ENCODE data around the gene DLL4.

DLL4 gene

DNA sequence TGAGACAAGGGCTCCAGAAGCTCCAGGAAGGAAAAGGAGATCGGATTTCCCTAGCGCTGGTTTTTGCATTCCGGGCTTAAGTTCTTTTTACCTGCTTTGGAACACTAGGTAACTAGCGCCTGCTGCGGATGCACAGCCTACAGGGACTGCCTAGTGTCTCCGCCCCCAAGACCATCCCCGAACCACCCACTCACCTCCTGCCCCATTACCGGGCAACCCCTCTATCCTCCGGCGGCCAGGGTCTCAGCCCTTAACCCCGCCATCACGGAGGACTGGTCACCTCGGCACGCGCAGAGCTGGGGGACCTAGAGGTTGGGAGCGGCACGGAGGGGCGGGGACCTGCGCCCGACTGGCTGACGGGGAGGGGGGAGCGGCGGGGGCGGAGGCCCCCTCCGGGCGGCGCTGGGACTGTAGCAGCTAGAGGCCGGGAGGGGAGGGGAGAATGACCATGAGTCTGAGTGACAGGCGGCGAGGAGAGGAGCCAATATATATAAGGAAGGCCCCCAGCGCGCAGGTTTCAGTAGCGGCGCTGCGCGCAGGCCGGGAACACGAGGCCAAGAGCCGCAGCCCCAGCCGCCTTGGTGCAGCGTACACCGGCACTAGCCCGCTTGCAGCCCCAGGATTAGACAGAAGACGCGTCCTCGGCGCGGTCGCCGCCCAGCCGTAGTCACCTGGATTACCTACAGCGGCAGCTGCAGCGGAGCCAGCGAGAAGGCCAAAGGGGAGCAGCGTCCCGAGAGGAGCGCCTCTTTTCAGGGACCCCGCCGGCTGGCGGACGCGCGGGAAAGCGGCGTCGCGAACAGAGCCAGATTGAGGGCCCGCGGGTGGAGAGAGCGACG, at the start of gene DLL4:
Gene DLL4 (plus strand): TSS at position 520 of the 839 bp plus-strand sequence. CDS start 329 bp downstream, outside the sequence.
- peak; percentile 38 for DNase-seq (ENCODE audit: low spot score)
- Mint-ChIP-seq H3K27ac (peak within 1 kb of the TSS; percentile 50), H3K27me3 (ENCODE audit: low read depth) (peaks cover 75% of the 10 kb centered on the region), H3K36me3 (ENCODE audit: low read depth) (no peaks in the 10 kb centered on the region), H3K4me3 (peak within 1 kb of the TSS; percentile 79), H3K9me3 (no peaks in the 10 kb centered on the region), H3K4me1 (ENCODE audit: low read depth) (peaks cover 30% of the 10 kb centered on the region)

DNA sequence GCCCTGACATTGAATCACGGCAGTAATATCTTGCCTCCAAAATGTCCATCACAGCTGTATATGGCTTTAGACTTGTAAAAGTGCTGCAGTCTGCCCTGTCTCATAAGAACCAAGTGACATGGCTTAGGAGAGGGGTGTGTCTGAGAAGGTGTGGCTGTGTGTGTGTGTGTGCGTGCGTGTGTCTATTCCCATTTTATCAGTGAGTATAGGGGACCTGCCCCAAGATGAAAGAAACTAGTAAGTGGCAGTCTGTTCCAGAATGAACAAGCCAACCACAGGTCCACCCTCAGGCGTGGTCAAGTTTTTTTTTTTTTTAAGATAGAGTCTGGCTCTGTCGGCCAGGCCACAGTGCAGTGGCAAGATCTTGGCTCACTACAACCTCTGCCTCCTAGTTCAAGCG, 49.5 kb upstream of the DLL4 start:
- Mint-ChIP-seq H3K4me1 (ENCODE audit: low read depth) (peaks cover 13% of the 10 kb centered on the region), H3K27ac (no peak overlapping the region), H3K36me3 (ENCODE audit: low read depth) (no peaks in the 10 kb centered on the region), H3K4me3 (no peak overlapping the region), H3K27me3 (ENCODE audit: low read depth) (peaks cover 8% of the 10 kb centered on the region), H3K9me3 (no peaks in the 10 kb centered on the region)
- DNase-seq (ENCODE audit: low spot score), result no peak

DNA sequence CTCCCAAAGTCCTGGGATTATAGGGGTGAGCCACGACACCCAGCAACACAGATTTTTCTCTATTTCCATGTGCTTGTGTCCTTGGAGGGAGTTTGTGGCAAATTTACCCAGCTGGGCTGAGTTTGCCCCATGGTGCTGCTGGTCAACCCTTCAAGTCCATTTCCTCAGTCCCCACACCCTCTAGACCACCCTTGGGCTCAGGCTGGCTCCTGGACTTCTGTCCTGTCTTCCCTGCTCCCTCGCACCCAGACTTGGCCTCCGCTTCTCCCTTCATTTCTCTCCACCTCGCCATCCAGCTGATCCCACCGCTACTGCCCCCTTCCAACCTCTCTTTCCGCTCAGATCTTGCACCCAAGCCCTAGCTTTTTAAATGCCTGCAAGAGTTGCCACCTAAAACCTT, 47.8 kb upstream of the DLL4 start:
- no peaks in the 10 kb centered on the region for H3K9me3 Mint-ChIP-seq
- H3K27me3 Mint-ChIP-seq (ENCODE audit: low read depth), result peaks cover 2% of the 10 kb centered on the region
- H3K27ac Mint-ChIP-seq, result peak overlapping the region; percentile 38
- no peak overlapping the region for H3K4me3 Mint-ChIP-seq
- H3K36me3 Mint-ChIP-seq (ENCODE audit: low read depth), result no peaks in the 10 kb centered on the region
- no peak for DNase-seq (ENCODE audit: low spot score)
- peaks cover 19% of the 10 kb centered on the region for H3K4me1 Mint-ChIP-seq (ENCODE audit: low read depth)

GRCh38 chr15:40886586-40886985, 42.6 kb upstream of the DLL4 start:
- Mint-ChIP-seq H3K4me1 (ENCODE audit: low read depth) (peaks cover 10% of the 10 kb centered on the region), H3K27ac (no peak overlapping the region), H3K36me3 (ENCODE audit: low read depth) (no peaks in the 10 kb centered on the region), H3K4me3 (no peak overlapping the region), H3K9me3 (no peaks in the 10 kb centered on the region), H3K27me3 (ENCODE audit: low read depth) (peaks cover 2% of the 10 kb centered on the region)
- no peak for DNase-seq (ENCODE audit: low spot score)

DNA sequence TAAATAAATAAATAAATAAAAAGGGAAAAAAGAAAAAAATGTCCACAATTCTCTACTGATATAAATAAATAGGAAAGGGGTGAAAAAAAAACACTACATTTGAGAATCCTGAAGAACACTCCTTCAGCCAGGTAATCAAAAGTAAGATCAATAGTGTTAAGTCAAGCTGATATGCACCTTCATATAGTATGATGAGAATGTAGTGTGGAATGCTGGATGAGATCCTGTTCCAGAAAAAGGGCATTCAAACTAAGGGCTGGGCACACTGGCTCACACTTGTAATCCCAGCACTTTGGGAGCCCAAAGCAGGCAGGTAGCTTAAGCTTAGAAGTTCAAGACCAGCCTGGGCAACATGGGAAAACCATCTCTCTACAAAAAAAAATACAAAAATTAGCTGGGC, 40.0 kb upstream of the DLL4 start:
- H3K9me3 Mint-ChIP-seq, result no peaks in the 10 kb centered on the region
- H3K4me1 Mint-ChIP-seq (ENCODE audit: low read depth), result peaks cover 18% of the 10 kb centered on the region
- no peak overlapping the region for H3K4me3 Mint-ChIP-seq
- H3K27ac Mint-ChIP-seq, result no peak overlapping the region
- H3K36me3 Mint-ChIP-seq (ENCODE audit: low read depth), result no peaks in the 10 kb centered on the region
- peaks cover 2% of the 10 kb centered on the region for H3K27me3 Mint-ChIP-seq (ENCODE audit: low read depth)
- DNase-seq (ENCODE audit: low spot score), result no peak

GRCh38 chr15:40891138-40891537, 38.0 kb upstream of the DLL4 start:
- DNase-seq (ENCODE audit: low spot score), result no peak
- H3K36me3 Mint-ChIP-seq (ENCODE audit: low read depth), result peaks cover 8% of the 10 kb centered on the region
- H3K4me3 Mint-ChIP-seq, result no peak overlapping the region
- H3K9me3 Mint-ChIP-seq, result no peaks in the 10 kb centered on the region
- no peak overlapping the region for H3K27ac Mint-ChIP-seq
- peaks cover 21% of the 10 kb centered on the region for H3K4me1 Mint-ChIP-seq (ENCODE audit: low read depth)
- H3K27me3 Mint-ChIP-seq (ENCODE audit: low read depth), result peaks cover 2% of the 10 kb centered on the region

DNA sequence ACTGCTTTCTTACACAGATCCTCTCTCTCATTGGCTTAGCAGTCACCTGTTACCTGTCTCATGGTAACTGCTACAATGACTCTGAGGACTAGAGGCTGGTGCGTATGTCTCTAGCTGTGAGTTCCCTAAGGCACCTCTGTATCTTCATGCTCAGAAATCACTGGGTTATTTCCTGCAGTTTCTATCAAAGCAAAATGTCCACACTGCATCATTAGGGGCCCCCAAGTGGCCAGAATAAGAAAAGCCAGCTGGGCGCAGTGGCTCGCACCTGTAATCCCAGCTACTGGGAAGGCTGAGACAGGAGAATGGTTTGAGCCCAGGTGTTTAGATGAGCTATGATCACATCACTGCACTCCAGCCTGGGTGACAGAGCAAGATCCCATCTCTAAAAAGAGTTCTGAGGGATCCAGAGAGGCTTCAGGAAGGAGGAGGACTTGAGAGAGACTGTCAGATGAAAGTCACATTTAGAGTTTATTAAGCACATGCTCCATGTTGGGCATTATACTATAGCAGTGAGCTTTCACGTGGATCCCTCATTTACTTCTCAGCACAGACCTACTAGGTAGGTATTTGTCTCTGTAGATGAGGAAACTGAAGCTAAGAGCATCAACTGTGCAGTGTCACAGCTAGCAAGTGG, 37.2 kb upstream of the DLL4 start:
- Mint-ChIP-seq H3K36me3 (ENCODE audit: low read depth) (peaks cover 12% of the 10 kb centered on the region), H3K4me1 (ENCODE audit: low read depth) (peaks cover 21% of the 10 kb centered on the region), H3K9me3 (no peaks in the 10 kb centered on the region), H3K4me3 (no peak overlapping the region), H3K27me3 (ENCODE audit: low read depth) (peaks cover 2% of the 10 kb centered on the region), H3K27ac (no peak overlapping the region)
- peak; percentile 18 for DNase-seq (ENCODE audit: low spot score)

DNA sequence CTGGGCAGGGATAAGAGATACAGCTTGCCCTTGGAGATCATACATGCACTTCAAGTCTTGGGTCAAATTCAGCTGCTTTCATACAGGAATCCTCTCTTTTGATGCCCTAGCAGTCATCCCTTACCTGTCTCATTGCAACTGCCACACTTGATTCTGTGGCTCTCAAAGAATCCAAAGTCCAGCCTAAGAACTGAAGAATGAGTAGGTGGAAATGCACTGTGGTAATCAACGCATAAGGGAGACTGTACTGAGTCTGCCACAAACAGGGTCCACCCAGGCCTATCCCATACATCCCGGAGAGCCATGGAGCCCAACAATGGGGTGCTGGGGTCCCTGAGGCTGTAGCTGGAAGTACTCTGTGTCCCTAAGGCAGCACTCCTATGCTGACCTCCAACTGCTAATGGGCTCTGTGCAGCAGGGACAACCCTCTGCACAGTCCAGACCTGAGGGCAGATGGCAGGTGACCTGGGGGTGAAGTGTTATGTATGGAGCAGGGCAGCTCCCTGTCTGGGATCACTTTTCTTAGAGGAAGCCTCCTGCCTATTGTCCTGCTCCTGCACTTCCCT, 36.6 kb upstream of the DLL4 start:
- peaks cover 21% of the 10 kb centered on the region for H3K4me1 Mint-ChIP-seq (ENCODE audit: low read depth)
- no peaks in the 10 kb centered on the region for H3K9me3 Mint-ChIP-seq
- no peak for DNase-seq (ENCODE audit: low spot score)
- no peak overlapping the region for H3K27ac Mint-ChIP-seq
- H3K27me3 Mint-ChIP-seq (ENCODE audit: low read depth), result peaks cover 2% of the 10 kb centered on the region
- H3K4me3 Mint-ChIP-seq, result peak overlapping the region; percentile 34
- H3K36me3 Mint-ChIP-seq (ENCODE audit: low read depth), result peaks cover 14% of the 10 kb centered on the region

GRCh38 chr15:40893019-40893670, 36.0 kb upstream of the DLL4 start:
- Mint-ChIP-seq H3K4me3 (peak overlapping the region; percentile 100), H3K9me3 (no peaks in the 10 kb centered on the region), H3K27ac (no peak overlapping the region), H3K4me1 (ENCODE audit: low read depth) (peaks cover 21% of the 10 kb centered on the region), H3K36me3 (ENCODE audit: low read depth) (peaks cover 17% of the 10 kb centered on the region), H3K27me3 (ENCODE audit: low read depth) (peaks cover 2% of the 10 kb centered on the region)
- DNase-seq (ENCODE audit: low spot score), result no peak

- peak; percentile 98 for DNase-seq (ENCODE audit: low spot score)
- Mint-ChIP-seq H3K27me3 (ENCODE audit: low read depth) (peaks cover 2% of the 10 kb centered on the region), H3K4me1 (ENCODE audit: low read depth) (peaks cover 21% of the 10 kb centered on the region), H3K9me3 (no peaks in the 10 kb centered on the region), H3K36me3 (ENCODE audit: low read depth) (peaks cover 23% of the 10 kb centered on the region), H3K27ac (peak within 1 kb of the TSS; percentile 99), H3K4me3 (peak within 1 kb of the TSS; percentile 100)
Observed at GRCh38 chr15:40893733-40894680, 35.1 kb upstream of the DLL4 start, which contains the start of gene VPS18. VPS18 (plus strand) TSS chr15:40894450; CDS start chr15:40894769, 319 bp downstream.

- H3K36me3 Mint-ChIP-seq (ENCODE audit: low read depth), result peaks cover 25% of the 10 kb centered on the region
- H3K9me3 Mint-ChIP-seq, result no peaks in the 10 kb centered on the region
- H3K4me1 Mint-ChIP-seq (ENCODE audit: low read depth), result peaks cover 21% of the 10 kb centered on the region
- DNase-seq (ENCODE audit: low spot score), result peak; percentile 54
- H3K27ac Mint-ChIP-seq, result peak overlapping the region; percentile 99
- H3K4me3 Mint-ChIP-seq, result peak overlapping the region; percentile 100
- H3K27me3 Mint-ChIP-seq (ENCODE audit: low read depth), result peaks cover 2% of the 10 kb centered on the region
Observed at GRCh38 chr15:40894681-40895448, 34.3 kb upstream of the DLL4 start.

GRCh38 chr15:40899536-40900207, 29.5 kb upstream of the DLL4 start:
- no peaks in the 10 kb centered on the region for H3K27me3 Mint-ChIP-seq (ENCODE audit: low read depth)
- no peak overlapping the region for H3K27ac Mint-ChIP-seq
- DNase-seq (ENCODE audit: low spot score), result no peak
- H3K4me3 Mint-ChIP-seq, result no peak overlapping the region
- H3K4me1 Mint-ChIP-seq (ENCODE audit: low read depth), result peaks cover 16% of the 10 kb centered on the region
- H3K36me3 Mint-ChIP-seq (ENCODE audit: low read depth), result peaks cover 43% of the 10 kb centered on the region
- no peaks in the 10 kb centered on the region for H3K9me3 Mint-ChIP-seq

Data from T-helper 2 cell treated with Interferon-gamma antibody and Interleukin-4, amounts not matched to agents 5 μg/mL and 100 μg/mL, for 36 hours (primary cell).